Keratinocyte (primary cell): ENCODE results near the gene FANCI.

Source experiments
- CTCF ChIP-seq, 3 experiments: IDR thresholded peaks in 1 of 3; conservative IDR thresholded peaks in 1 of 3; optimal IDR thresholded peaks in 1 of 3; 2 replicates in 2 of 3; 3 replicates in 1 of 3; pipeline versions ENCODE3 to v1.5.1; 2011; ENCODE audit warnings: low read length in 3 of 3, mild to moderate bottlenecking in 3 of 3, moderate library complexity in 2 of 3, control low read depth in 1 of 3, inconsistent platforms in 1 of 3; ENCODE audit not compliant: insufficient read depth in 2 of 3; ENCODE audit errors: extremely low read depth in 1 of 3
- EZH2 ChIP-seq: IDR thresholded peaks from one replicate; pipeline ENCODE4 v1.6.1; 2012; ENCODE audit warnings: inconsistent platforms, mild to moderate bottlenecking, low read length, moderate library complexity

- TF ChIP-seq CTCF (optimal IDR thresholded peaks at IDR 0.05 in 1 of 3, IDR thresholded peaks at IDR 0.05 in 1 of 3, conservative IDR thresholded peaks at IDR 0.05 in 1 of 3; ENCODE audit: extremely low read depth in 1 of 3, insufficient read depth in 2 of 3, low read length in 3 of 3) (no peak), EZH2 (no peak)
Measured at GRCh38 chr15:89200182-89200581, 43.6 kb upstream of the FANCI start.
